Cardiac septum (tissue), 1 donor: ENCODE results near the gene KLHL11. TPM values are rescaled to one million over a fixed set of nuclear protein-coding genes. Genes with fewer than 3 reads are reported as not detected.
"Not testable (repeated sequence)": the region's sequence is repeated elsewhere in the genome, so short reads cannot be mapped to it uniquely, and the experiment has no call there.

Experiments
- DNase-seq: peaks from one replicate; pipeline ENCODE4 v3.0.0-alpha.2; 2020; ENCODE audit warnings: low spot score
- intact Hi-C: fragments of 100-400 bp; cut with DNase I; formaldehyde crosslinking; loops from one replicate; pipeline ENCODE4 v1.14.0; 2022
- total RNA-seq: library from RNA; stranded (reverse); fragmentation: NEBNext Ultra II Directional; extraction: Animal tissue kit (Norgen Biotek cat#: 25700); gene quantifications from one replicate; pipeline ENCODE4 v1.2.1, GENCODE V29; 2021
- donor health status: DM: no; HTN: no; CAD: no.

The KLHL11 gene
- total RNA-seq, 1 donor from 2014 or later: 5.1 TPM

DNA sequence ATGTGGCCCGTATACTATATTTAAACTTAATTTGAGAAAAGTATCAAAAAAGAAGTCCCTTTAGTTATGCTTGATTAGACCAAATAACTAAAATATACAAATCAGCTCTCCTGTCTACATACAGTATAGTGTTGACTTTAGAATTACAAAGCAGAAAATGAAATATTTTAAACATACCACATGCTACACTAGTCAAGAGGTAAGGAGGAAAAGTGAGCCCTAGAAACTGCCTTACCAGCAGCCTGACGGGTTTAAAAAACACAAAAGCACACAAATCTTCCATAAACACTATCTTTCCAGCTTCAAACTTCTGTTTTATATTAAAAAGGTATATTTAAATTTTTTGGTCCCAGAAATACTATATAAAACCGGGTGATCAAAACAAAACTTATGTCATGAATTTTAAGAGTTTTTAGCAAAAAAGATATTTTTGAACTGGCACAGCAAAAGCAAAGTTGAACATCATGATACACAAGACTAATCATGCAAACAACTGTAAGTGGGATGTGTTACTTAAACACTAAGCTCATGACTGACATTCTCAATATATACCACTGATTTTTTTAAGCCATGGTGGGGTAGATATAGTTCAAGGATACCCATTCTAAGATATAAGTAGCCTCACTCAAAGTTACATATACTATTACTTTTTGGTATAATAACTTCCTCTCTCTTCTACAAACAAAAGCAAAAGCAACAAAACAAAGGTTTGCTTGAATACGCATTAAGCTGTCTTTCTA lies 15.8 kb downstream of the KLHL11 start:
- intact Hi-C loops: no loop called here
- no peak for DNase-seq

DNA sequence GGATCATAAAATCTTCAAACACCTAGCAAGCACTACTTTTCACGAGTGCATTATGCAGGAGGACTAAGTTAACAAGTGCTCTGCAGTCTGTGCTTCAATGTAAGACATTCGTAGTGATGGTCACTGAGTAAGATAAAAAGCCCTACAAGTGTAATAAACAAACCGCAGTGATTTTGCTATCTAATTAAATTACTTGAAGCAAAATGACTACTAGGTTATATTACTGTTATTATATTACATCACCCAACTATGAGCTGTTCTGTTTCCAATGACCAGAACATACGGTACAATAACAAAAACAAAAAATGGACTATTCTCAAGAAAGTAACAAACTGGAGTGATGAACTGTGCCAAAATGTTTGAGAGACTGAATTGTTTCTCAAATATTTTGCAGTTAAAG lies 16.4 kb downstream of the KLHL11 start:
- intact Hi-C loops: no loop called here

DNA sequence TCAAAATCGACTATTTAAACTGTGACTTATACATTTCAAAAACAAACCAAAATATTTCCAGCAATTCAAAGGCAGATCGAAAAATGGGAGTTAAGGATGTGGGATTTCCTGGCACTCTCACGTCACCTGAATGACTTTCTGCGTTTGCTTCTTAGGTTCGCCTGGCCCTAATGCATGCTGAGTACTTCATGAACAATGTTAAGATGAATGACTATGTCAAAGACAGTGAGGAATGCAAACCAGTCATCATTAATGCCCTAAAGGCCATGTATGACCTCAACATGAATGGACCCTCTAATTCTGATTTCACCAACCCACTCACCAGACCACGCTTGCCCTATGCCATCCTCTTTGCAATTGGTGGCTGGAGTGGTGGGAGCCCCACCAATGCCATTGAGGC lies 20.3 kb downstream of the KLHL11 start:
- intact Hi-C loops: no loop called here

More for the DNA sequence above, 16.4 kb downstream of the KLHL11 start:
- DNase-seq: no peak

DNA sequence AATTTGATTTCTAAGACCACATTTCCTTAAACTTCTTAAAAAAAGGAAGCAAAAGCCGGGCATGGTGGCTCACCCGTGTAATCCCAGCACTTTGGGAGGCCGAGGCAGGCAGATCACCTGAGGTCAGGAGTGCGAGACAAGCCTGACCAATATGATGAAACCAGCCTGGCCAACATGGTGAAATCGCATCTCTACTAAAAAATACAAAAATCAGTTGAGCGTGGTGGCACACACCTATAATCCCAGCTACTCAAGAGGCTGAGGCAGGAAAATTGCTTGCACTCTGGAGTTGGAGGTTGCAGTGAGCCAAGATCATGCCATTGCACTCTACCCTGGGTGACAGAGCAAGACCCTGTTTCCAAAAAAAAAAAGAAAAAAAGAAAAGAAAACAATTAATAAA lies 24.4 kb downstream of the KLHL11 start:
- intact Hi-C loops: not testable (repeated sequence)

More for the DNA sequence above, 20.3 kb downstream of the KLHL11 start:
- no peak for DNase-seq

DNA sequence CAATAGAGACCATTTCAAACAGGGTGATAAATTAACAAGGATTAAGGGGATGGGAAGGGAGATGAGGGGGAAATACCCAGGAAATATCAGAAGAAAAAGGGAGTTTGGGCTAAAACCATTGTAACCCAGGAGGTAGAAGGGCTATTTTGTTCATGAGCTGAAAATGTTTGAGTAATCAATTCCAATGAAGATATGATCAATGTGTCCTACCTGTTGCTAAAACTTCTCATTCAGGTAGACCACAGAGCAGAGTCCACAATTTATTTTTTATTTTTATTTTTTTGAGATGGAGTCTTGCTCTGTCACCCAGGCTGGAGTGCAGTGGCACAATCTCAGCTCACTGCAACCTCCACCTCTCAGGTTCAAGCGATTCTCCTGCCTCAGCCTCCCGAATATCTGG lies 25.8 kb downstream of the KLHL11 start:
- intact Hi-C loops, DNase-seq: not testable (repeated sequence)

More for the DNA sequence above, 24.4 kb downstream of the KLHL11 start:
- DNase-seq: not testable (repeated sequence)

DNA sequence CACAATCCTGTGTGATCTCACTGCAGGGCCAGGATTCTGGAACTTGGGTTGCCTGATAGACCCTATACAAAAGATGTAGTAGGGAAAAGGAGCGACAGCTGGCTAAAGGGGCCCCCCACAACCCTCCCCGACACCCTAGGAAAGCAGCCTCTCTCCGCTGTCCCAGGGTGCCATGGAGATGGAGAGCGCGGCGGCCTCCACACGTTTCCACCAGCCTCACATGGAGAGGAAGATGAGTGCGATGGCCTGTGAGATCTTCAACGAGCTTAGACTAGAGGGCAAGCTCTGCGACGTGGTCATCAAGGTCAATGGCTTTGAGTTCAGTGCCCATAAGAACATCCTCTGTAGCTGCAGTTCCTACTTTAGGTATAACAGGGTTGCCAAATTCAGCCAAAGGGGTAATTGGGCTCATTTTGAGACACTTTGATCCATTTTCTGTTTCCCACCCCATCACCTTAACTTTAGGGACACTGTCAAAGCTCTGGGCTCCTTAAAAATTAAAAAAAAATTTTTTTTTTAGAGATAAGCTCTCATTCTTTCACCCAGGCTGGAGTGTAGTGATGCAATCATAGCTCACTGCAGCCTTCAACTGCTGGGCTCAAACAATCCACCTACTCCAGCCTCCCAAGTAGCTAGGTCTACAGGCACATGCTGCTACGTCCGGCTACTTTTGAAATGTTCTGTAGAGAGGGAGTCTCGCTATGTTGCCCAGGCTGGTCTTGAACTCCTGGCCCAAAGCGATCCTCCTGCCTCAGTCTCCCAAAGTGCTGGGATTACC lies 27.3 kb downstream of the KLHL11 start, which contains the start of gene KLHL10:
KLHL10 (plus strand) TSS at position 65 of the 778 bp plus-strand sequence; CDS start at position 173, 108 bp downstream.
- intact Hi-C loops: no loop called here
- no peak for DNase-seq

DNA sequence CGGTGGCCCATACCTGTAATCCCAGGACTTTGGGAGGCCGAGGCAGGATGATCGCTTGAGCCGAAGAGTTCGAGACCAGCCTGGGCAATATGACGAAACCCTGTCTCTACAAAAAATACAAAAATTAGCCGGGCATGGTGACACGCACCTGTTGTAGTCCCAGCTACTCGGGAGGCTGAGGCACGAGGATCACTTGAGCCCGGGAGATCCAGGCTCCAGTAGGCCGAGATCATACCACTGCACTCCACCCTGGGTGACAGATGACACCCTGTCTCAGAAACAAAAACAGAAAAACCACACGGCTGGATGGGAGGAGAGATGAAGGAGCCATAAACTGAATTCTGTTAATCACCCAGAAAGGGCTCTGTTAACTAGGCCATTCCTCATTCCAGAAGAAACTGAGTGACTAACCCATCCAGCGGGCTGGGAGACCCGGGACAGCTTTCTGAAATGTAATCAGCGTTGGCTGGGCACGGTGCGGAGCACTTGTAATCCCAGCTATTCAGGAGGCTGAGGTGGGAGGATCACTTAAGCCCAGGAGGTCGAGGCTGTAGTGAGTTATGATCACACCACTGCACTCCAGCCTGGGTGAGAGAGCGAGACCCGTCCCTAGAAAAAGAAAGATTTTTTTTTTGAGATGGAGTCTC lies 28.6 kb downstream of the KLHL11 start:
- no peak for DNase-seq
- intact Hi-C loops: no loop called here

DNA sequence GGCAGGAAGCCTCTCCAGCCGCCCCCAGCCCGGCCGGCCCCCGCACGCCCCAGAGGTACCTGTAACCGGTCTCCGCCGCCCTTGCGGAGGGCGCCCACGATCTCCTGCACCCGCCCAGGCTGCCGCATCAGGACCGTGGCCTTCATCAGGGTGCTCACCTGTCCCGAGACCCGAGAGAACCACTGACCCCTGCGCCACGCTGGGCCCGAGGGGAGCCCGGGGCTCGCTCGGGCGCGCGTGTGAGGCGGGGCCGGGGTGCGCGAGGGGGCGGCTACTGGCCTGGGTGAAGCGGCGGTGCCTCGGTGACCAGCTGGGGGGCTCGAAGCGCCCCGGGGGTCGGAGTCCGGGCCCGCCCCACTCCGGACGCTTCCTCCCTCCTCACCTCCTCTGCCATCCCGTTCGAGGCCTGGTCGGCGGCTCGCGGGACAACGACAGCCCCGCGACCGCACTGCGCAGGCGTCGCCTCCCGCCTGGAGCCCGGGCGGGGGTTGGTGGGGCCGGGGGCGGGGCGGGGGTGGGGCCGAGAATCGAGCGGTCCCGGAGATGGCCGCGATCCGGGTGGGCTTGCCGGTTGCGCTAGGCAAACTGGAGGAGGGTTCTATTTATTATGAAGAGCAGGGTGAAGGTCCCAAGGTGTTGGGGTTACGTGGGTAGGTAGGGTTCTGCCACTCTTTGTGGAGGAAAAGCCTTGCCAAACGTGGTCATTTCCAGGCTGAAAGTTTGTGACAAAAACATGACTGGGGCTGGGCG lies 29.2 kb downstream of the KLHL11 start, which contains the start of gene NT5C3B:
NT5C3B (minus strand) TSS at position 433 of the 750 bp plus-strand sequence; CDS start at position 394, 39 bp downstream.
- intact Hi-C loops: no loop called here
- DNase-seq: no peak

DNA sequence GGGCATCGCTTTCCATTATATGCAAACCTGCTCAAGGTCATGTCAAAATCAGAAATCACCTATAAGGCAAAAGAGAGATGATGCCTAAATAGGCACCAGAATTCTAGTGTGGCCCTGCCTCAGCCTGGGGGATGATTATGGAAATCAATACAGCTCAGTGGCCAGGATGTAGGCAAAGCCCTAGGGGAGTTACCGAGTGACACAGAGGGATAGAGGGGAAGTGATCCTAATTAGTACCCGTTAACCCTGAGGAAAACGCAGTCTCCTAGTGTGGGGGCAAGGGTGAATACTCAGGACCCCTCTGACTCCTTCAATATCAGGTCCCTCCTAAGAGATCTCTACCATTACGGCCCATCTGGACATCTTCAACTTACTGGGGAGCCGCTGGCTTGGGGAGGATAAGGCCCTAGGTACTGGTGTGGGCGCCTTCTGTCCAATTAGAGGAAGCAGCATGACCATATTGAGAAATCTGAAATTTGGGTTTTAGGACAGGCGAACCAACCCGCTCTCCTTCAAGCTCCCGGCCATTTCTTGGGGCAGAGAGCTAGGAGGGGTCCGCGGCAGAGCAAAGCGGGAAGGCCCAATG lies 29.9 kb downstream of the KLHL11 start:
- intact Hi-C loops: no loop called here
- no peak for DNase-seq

DNA sequence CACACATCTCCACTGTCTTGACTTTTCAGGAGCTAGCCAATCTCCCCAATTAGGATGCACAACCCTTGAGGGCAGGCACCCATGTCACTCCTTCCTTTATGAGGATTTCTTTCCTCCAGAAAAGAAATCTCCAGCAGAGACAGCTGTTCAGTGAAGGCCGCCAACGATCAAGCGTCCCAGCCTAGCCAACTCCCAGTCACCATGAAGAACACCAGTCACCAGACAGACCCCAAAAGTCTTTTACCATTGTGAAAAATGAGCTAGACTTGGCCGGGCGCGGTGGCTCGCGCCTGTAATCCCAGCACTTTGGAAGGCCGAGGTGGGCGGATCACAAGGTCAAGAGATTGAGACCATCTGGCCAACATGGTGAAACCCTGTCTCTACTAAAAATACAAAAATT lies 35.3 kb downstream of the KLHL11 start:
- DNase-seq, intact Hi-C loops: not testable (repeated sequence)

DNA sequence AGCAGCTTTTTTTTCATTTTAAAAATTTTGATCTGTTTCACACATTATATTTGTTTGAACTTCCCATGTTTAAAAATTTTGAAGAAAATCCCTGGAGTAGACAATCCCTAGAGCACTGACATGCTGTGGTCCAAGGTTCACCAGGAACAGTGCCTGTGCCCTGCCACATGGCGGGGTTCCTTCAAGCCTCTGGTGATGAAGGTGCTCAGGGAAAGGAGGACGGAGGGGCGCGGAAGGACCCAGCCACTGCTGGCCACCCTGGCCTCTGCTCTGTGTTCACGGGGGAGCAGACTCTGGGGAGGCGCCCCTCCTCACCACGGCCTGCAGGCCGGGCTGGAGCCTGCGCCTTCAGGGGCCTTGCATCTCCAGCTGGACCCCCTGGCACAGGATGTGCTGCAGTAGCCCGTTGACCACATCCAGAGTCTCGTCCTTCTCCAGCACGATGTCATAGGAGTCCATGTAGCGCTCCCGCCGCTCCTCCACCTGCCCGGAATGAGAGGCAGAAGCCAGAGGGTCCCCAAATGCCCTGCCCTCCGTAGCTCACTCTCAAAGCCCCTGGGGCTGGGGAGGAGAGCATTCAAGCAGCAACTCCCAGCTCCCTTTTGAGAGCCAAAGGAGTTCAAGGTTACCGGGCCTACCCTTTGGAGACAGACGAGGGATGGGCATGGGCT lies 39.9 kb downstream of the KLHL11 start:
- DNase-seq: no peak
- intact Hi-C loops: no loop called here

DNA sequence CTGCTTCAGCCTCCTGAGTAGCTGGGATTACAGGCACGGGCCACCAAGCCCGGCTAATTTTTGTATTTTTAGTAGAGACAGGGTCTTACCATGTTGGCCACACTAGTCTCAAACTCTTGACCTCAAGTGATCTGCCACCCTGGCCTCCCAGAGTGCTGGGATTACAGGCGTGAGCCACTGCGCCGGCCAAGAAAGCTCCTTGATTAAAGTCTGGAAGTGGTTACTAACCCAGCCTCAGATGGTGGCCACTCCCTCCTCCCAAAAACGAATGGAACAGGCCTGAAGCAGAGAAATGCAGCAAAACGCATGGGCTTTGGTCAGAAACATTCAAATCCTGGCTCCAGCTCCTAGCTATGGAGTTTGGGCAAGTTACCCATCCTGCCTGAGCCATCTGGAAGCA lies 41.1 kb downstream of the KLHL11 start:
- no peak for DNase-seq
- intact Hi-C loops: no loop called here

DNA sequence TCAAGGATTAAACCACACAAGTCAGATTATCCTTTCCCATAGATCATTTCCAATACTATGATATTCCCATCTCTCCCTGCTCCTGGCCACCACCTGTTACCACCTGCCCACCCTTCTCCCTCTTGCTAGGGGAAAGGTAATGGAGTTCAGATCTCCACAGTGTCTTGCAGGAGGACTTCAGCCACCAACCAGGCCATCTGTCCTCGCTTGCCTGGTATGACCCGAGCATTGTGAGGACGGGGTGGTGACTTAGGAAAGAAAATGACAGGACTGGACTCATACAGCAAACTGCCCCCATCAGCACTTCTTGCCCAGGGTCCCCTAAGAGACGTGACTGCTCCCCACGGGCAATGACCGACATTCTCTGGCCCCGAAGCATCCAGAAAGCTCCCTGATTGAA lies 41.6 kb downstream of the KLHL11 start:
- intact Hi-C loops: no loop called here
- no peak for DNase-seq

DNA sequence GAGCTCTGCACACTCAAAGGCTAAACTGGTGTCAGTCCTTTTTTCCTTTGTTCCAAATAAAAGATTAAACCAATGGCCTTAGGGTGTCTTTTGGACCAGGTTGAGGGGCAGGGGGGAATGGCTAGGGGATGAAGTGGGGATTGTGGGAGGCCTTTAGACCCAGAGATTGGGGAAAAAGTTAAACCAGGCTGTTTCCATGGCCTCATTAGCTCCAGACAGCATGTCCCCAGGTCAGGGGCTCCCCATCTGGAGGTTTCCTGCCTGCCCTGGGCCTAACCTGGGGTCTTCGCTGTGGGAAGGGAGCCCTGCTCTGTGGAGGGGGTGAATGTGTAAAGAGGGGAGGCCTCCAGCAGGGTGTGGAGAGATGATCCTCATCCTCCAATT lies 42.1 kb downstream of the KLHL11 start:
- intact Hi-C loops: no loop called here
- DNase-seq: no peak

DNA sequence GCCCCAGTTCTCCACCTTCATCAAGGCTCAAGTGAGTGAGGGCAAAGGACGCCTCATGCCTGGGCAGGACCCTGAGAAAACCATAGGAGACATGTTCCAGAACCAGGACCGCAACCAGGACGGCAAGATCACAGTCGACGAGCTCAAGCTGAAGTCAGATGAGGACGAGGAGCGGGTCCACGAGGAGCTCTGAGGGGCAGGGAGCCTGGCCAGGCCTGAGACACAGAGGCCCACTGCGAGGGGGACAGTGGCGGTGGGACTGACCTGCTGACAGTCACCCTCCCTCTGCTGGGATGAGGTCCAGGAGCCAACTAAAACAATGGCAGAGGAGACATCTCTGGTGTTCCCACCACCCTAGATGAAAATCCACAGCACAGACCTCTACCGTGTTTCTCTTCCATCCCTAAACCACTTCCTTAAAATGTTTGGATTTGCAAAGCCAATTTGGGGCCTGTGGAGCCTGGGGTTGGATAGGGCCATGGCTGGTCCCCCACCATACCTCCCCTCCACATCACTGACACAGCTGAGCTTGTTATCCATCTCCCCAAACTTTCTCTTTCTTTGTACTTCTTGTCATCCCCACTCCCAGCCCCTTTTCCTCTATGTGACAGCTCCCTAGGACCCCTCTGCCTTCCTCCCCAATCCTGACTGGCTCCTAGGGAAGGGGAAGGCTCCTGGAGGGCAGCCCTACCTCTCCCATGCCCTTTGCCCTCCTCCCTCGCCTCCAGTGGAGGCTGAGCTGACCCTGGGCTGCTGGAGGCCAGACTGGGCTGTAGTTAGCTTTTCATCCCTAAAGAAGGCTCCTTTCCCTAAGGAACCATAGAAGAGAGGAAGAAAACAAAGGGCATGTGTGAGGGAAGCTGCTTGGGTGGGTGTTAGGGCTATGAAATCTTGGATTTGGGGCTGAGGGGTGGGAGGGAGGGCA lies 42.7 kb downstream of the KLHL11 start:
- intact Hi-C loops: no loop called here
- no peak for DNase-seq

DNA sequence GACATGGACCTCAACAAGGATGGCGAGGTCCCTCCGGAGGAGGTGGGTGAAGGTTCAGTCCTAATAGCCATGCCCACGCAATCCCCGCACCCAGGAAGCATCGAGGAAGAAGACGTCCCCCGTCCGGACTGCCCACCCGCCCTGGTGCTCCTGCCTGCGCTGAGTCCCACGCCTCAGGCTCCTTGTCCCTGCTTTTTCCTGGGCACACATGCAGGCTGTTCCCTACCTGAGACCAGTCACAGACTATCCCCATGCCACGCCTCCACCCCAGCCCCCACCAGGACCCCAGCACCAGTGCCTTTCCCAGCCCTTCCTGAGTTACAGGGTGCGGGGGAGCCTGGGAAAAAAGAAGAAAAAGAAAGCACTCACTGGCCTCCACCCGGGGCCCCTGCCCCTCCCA lies 43.4 kb downstream of the KLHL11 start:
- no peak for DNase-seq
- intact Hi-C loops: no loop called here

DNA sequence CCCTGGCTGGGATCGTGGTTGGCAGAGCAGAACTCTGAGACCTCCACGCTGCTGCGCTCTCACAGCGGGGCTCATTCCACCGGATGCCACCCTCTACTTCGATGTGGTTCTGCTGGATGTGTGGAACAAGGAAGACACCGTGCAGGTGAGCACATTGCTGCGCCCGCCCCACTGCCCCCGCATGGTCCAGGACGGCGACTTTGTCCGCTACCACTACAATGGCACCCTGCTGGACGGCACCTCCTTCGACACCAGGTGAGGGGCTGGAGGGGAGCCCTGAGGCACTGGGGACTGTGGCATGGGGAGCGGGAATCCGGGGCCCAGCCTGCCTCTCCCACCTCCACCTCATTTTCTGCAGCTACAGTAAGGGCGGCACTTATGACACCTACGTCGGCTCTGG lies 47.2 kb downstream of the KLHL11 start:
- intact Hi-C loops: loop anchor here (10.0 kb wide), 1 partner anchor 47 kb away; the partner anchor contains the start of gene KLHL11
- no peak for DNase-seq
